PC-3 (cell line): ENCODE results near the gene CBX2. TPM values are rescaled to one million over a fixed set of nuclear protein-coding genes. Genes with fewer than 3 reads are reported as not detected.

Experiments
- ATAC-seq: fragments of 200-7000 bp; cut with Tn5 transposase; 2 replicates; pipeline ENCODE4 v1.9.1; 2020; ENCODE audit warnings: mild to moderate bottlenecking, moderate library complexity
- BruUV-seq: library from RNA; stranded (reverse); fragments of 400-500 nt; replicated peaks from 2 replicates; lab custom pipeline; 2021; lab: Mats Ljungman, UMichigan
- CTCF ChIA-PET: fragments of 300-600 bp; sonication (Branson Sonifier 250); formaldehyde crosslinking; loops from one replicate; lab custom pipeline; 2022; ENCODE audit warnings: antibody characterized with exemption; lab: Charles Lee
- POLR2A ChIA-PET: fragments of 300-600 bp; sonication (Branson Sonifier 250); formaldehyde crosslinking; loops from one replicate; lab custom pipeline; 2022; ENCODE audit warnings: antibody characterized with exemption; ENCODE audit not compliant: unreplicated experiment; lab: Charles Lee
- DNase-seq: peaks from one replicate; pipeline ENCODE4 v3.0.0-alpha.2; 2015
- H2AFZ ChIP-seq: fragments of 300-600 bp; sonication (generic); 2 replicates; pipeline ENCODE4 v1.6.0; 2016; ENCODE audit warnings: antibody characterized with exemption, low read length
- H3F3A ChIP-seq: fragments of 300-600 bp; sonication (generic); one replicate; pipeline ENCODE4 v1.6.0; 2017; ENCODE audit warnings: antibody characterized with exemption, low read length, control low read depth, mild to moderate bottlenecking; ENCODE audit not compliant: unreplicated experiment
- H3K27ac ChIP-seq: fragments of 300-600 bp; sonication (generic); 2 replicates; pipeline ENCODE4 v1.5.1; 2016; ENCODE audit warnings: mild to moderate bottlenecking, low read length
- H3K27me3 ChIP-seq: fragments of 300-600 bp; sonication (generic); 2 replicates; pipeline ENCODE4 v1.6.1; 2016; ENCODE audit warnings: low read length, mixed read lengths
- H3K36me3 ChIP-seq: fragments of 300-600 bp; sonication (generic); 2 replicates; pipeline ENCODE4 v1.6.1; 2016; ENCODE audit warnings: low read depth, mixed run types, low read length, mixed read lengths
- H3K4me1 ChIP-seq: fragments of 300-600 bp; sonication (generic); 2 replicates; pipeline ENCODE4 v1.5.1; 2016; ENCODE audit warnings: low read length; ENCODE audit not compliant: insufficient read depth
- H3K4me2 ChIP-seq: fragments of 300-600 bp; sonication (generic); 2 replicates; pipeline ENCODE4 v1.6.0; 2016; ENCODE audit warnings: low read length
- H3K4me3 ChIP-seq: fragments of 300-600 bp; sonication (generic); 2 replicates; pipeline ENCODE4 v1.5.1; 2016; ENCODE audit warnings: mild to moderate bottlenecking, low read length, mixed read lengths
- H3K79me2 ChIP-seq: fragments of 300-600 bp; sonication (generic); 2 replicates; pipeline ENCODE4 v1.6.1; 2017; ENCODE audit warnings: low read length, mixed read lengths
- H3K9ac ChIP-seq: fragments of 300-600 bp; sonication (generic); 2 replicates; pipeline ENCODE4 v1.6.0; 2016; ENCODE audit warnings: mild to moderate bottlenecking, low read length
- H3K9me2 ChIP-seq: fragments of 300-600 bp; sonication (generic); replicated peaks from 2 replicates; pipeline ENCODE4 v1.6.1; 2016; ENCODE audit warnings: mixed run types, low read length, mixed read lengths
- H3K9me3 ChIP-seq: fragments of 300-600 bp; sonication (generic); 2 replicates; pipeline ENCODE4 v1.6.1; 2016; ENCODE audit warnings: low read length, mixed read lengths
- H4K20me1 ChIP-seq: fragments of 300-600 bp; sonication (generic); 2 replicates; pipeline ENCODE4 v1.6.1; 2016; ENCODE audit warnings: low read length, mixed read lengths
- CTCF ChIP-seq: fragments of 300-600 bp; sonication (generic); conservative IDR thresholded peaks from 2 replicates; pipeline ENCODE4 v1.5.1; 2017; ENCODE audit warnings: antibody characterized with exemption, low read depth, mild to moderate bottlenecking, low read length
- EZH2 ChIP-seq: fragments of 300-600 bp; sonication (generic); IDR thresholded peaks from one replicate; pipeline ENCODE4 v1.6.1; 2017; ENCODE audit warnings: antibody characterized with exemption, mild to moderate bottlenecking, low read length; ENCODE audit not compliant: unreplicated experiment
- EZH2phosphoT487 ChIP-seq: fragments of 300-600 bp; sonication (generic); IDR thresholded peaks from 2 replicates; pipeline ENCODE4 v1.6.1; 2018; ENCODE audit warnings: mild to moderate bottlenecking, antibody characterized with exemption, low read length, borderline replicate concordance
- intact Hi-C: fragments of 100-400 bp; cut with micrococcal nuclease; formaldehyde crosslinking; loops from 2 replicates; pipeline ENCODE4 v1.9.0; 2023
- total RNA-seq: library from RNA; depleted of rRNA; stranded (reverse); fragments of >200 nt; gene quantifications from 2 replicates; pipeline ENCODE4 v1.2.3, GENCODE V29; 2014

CBX2 gene
- total RNA-seq, 1 experiment from 2014 or later: 39.2 TPM

GRCh38 chr17:79835470-79835899, 57.5 kb downstream of the CBX2 start:
- peaks cover 34% of the 10 kb centered on the region for H3K79me2 ChIP-seq
- TF ChIP-seq EZH2 (no peak), CTCF (no peak), EZH2phosphoT487 (no peak)
- no peak overlapping the region for H3K9ac ChIP-seq
- no peak overlapping the region for H3K4me2 ChIP-seq
- intact Hi-C loops: loop anchor here (10.0 kb wide), 1 partner anchor 91 kb away; no protein-coding TSS in a partner anchor
- H3K27ac ChIP-seq: no peak overlapping the region
- H2AFZ ChIP-seq: no peak overlapping the region
- ATAC-seq (no peak), DNase-seq (no peak)
- H3F3A ChIP-seq: no peaks in the 10 kb centered on the region
- no peaks in the 10 kb centered on the region for H3K9me3 ChIP-seq
- peaks cover 39% of the 10 kb centered on the region for H4K20me1 ChIP-seq
- BruUV-seq: no TSS peak
- H3K4me3 ChIP-seq: no peak overlapping the region
- peaks cover 37% of the 10 kb centered on the region for H3K4me1 ChIP-seq
- H3K9me2 ChIP-seq: no peaks in the 10 kb centered on the region
- ChIA-PET POLR2A (interaction anchor here (0.7 kb wide), 1 partner anchor 12 kb away, joined by 4 read pairs; no protein-coding TSS in a partner anchor), CTCF (interaction anchor here (0.6 to 1.0 kb wide), 4 partner anchors 9 to 90 kb away, joined by 3 read pairs; partner anchors contain the start of gene CBX8)
- H3K36me3 ChIP-seq: peaks cover 14% of the 10 kb centered on the region; the same call in 1 of the 2 replicates
- peaks cover 5% of the 10 kb centered on the region for H3K27me3 ChIP-seq

GRCh38 chr17:79835953-79836509, 58.1 kb downstream of the CBX2 start:
- Histone ChIP-seq H3K9me3 (no peaks in the 10 kb centered on the region), H3K9me2 (no peaks in the 10 kb centered on the region), H3K27ac (no peak overlapping the region), H3K27me3 (peaks cover 11% of the 10 kb centered on the region), H3K4me3 (no peak overlapping the region), H3K9ac (no peak overlapping the region), H3K79me2 (peaks cover 34% of the 10 kb centered on the region), H2AFZ (no peak overlapping the region), H4K20me1 (peaks cover 39% of the 10 kb centered on the region), H3K4me1 (peaks cover 37% of the 10 kb centered on the region), H3K4me2 (peak overlapping the region; percentile 100; the same call in 1 of the 2 replicates), H3F3A (no peaks in the 10 kb centered on the region), H3K36me3 (peaks cover 14% of the 10 kb centered on the region; the same call in 1 of the 2 replicates)
- peak; percentile 35 for DNase-seq
- no TSS peak for BruUV-seq
- ATAC-seq: no peak
- CTCF ChIA-PET: no interaction called here
- POLR2A ChIA-PET: no interaction called here
- intact Hi-C loops: loop anchor here (10.0 kb wide), 1 partner anchor 91 kb away; no protein-coding TSS in a partner anchor
- TF ChIP-seq EZH2 (no peak), CTCF (no peak), EZH2phosphoT487 (no peak)

GRCh38 chr17:79836510-79836971, 58.6 kb downstream of the CBX2 start:
- no peak overlapping the region for H3K27ac ChIP-seq
- H3K9ac ChIP-seq: no peak overlapping the region
- H4K20me1 ChIP-seq: peaks cover 39% of the 10 kb centered on the region
- no peaks in the 10 kb centered on the region for H3K9me3 ChIP-seq
- ATAC-seq: no peak
- H3K4me3 ChIP-seq: peak overlapping the region; percentile 99
- H2AFZ ChIP-seq: no peak overlapping the region
- no peaks in the 10 kb centered on the region for H3K9me2 ChIP-seq
- no peak for DNase-seq
- H3F3A ChIP-seq: no peaks in the 10 kb centered on the region
- BruUV-seq: no TSS peak
- ChIA-PET POLR2A (no interaction called here), CTCF (interaction anchor here (1.2 kb wide), 1 partner anchor 25 kb away, joined by 7 read pairs; no protein-coding TSS in a partner anchor)
- H3K79me2 ChIP-seq: peaks cover 34% of the 10 kb centered on the region
- peaks cover 14% of the 10 kb centered on the region; the same call in 1 of the 2 replicates for H3K36me3 ChIP-seq
- TF ChIP-seq EZH2 (no peak), EZH2phosphoT487 (no peak), CTCF (no peak)
- peaks cover 37% of the 10 kb centered on the region for H3K4me1 ChIP-seq
- peaks cover 16% of the 10 kb centered on the region for H3K27me3 ChIP-seq
- H3K4me2 ChIP-seq: peak overlapping the region; percentile 100
- intact Hi-C loops: loop anchor here (10.0 kb wide), 1 partner anchor 92 kb away; no protein-coding TSS in a partner anchor
